Measurements from ENCODE around the gene OVCA2. TPM values are rescaled to one million over a fixed set of nuclear protein-coding genes. Genes with fewer than 3 reads are reported as not detected.

OVCA2 gene
- total RNA-seq (ENCODE audit: low replicate concordance): 27.8 and 42.7 TPM in 2 replicates
- long read RNA-seq, transcript OVCA2-201 (2 exons, 1,122 nt): major isoform, 10 of 12 reads
- long read RNA-seq, partial matches to known transcripts: 0 of 12 reads
- long read RNA-seq, other reads (novel, unspliced or antisense): 2 of 12 reads

GRCh38 chr17:2041561-2042389 lies at the start of gene OVCA2:
Gene OVCA2 (plus strand): TSS chr17:2042022. CDS start chr17:2042048, 26 bp downstream.
- DNase-seq (ENCODE audit: extremely low spot score, unreplicated experiment): peak; percentile 98
- peak; percentile 61 for TF ChIP-seq CTCF (conservative IDR thresholded peaks at IDR 0.05)
- H3K27me3 Mint-ChIP-seq: no peaks in the 10 kb centered on the region
- peaks cover 12% of the 10 kb centered on the region for H3K36me3 Mint-ChIP-seq
- H3K4me1 Mint-ChIP-seq (ENCODE audit: unreplicated experiment): peaks cover 13% of the 10 kb centered on the region
- no peaks in the 10 kb centered on the region for H3K9me3 Mint-ChIP-seq
- H3K4me3 Mint-ChIP-seq: peak within 1 kb of the TSS; percentile 95
- peak within 1 kb of the TSS; percentile 90 for H3K27ac Mint-ChIP-seq

GRCh38 chr17:1992541-1992940 lies 49.3 kb upstream of the OVCA2 start:
- Mint-ChIP-seq H3K27ac (no peak overlapping the region), H3K4me1 (ENCODE audit: unreplicated experiment) (peaks cover 28% of the 10 kb centered on the region), H3K36me3 (no peaks in the 10 kb centered on the region), H3K4me3 (no peak overlapping the region), H3K9me3 (no peaks in the 10 kb centered on the region), H3K27me3 (peaks cover 12% of the 10 kb centered on the region)
- no peak for DNase-seq (ENCODE audit: extremely low spot score, unreplicated experiment)
- TF ChIP-seq CTCF (conservative IDR thresholded peaks at IDR 0.05): no peak

GRCh38 chr17:1994707-1995106 lies 47.1 kb upstream of the OVCA2 start:
- Mint-ChIP-seq H3K27me3 (peaks cover 13% of the 10 kb centered on the region), H3K4me1 (ENCODE audit: unreplicated experiment) (peaks cover 34% of the 10 kb centered on the region)
- DNase-seq (ENCODE audit: extremely low spot score, unreplicated experiment): no peak

GRCh38 chr17:1995321-1995892 lies 46.4 kb upstream of the OVCA2 start:
- Mint-ChIP-seq H3K4me3 (peak overlapping the region; percentile 67), H3K27me3 (peaks cover 13% of the 10 kb centered on the region), H3K36me3 (no peaks in the 10 kb centered on the region), H3K4me1 (ENCODE audit: unreplicated experiment) (peaks cover 34% of the 10 kb centered on the region), H3K9me3 (no peaks in the 10 kb centered on the region), H3K27ac (peak overlapping the region; percentile 85)
- no peak for TF ChIP-seq CTCF (conservative IDR thresholded peaks at IDR 0.05)
- no peak for DNase-seq (ENCODE audit: extremely low spot score, unreplicated experiment)

More at GRCh38 chr17:1994707-1995106, 47.1 kb upstream of the OVCA2 start:
- Mint-ChIP-seq H3K9me3 (no peaks in the 10 kb centered on the region), H3K36me3 (no peaks in the 10 kb centered on the region), H3K27ac (no peak overlapping the region), H3K4me3 (no peak overlapping the region)
- TF ChIP-seq CTCF (conservative IDR thresholded peaks at IDR 0.05): no peak

- H3K27me3 Mint-ChIP-seq: peaks cover 13% of the 10 kb centered on the region
- no peaks in the 10 kb centered on the region for H3K9me3 Mint-ChIP-seq
- H3K27ac Mint-ChIP-seq: peak overlapping the region; percentile 85
- no peak for TF ChIP-seq CTCF (conservative IDR thresholded peaks at IDR 0.05)
- no peaks in the 10 kb centered on the region for H3K36me3 Mint-ChIP-seq
- peaks cover 29% of the 10 kb centered on the region for H3K4me1 Mint-ChIP-seq (ENCODE audit: unreplicated experiment)
- peak overlapping the region; percentile 67 for H3K4me3 Mint-ChIP-seq
- no peak for DNase-seq (ENCODE audit: extremely low spot score, unreplicated experiment)
Measured at GRCh38 chr17:1995907-1996799, 45.7 kb upstream of the OVCA2 start.
